NCI-H2196 treated with DMSO at 0.1 percent for 48 hours (cell line): ENCODE results near the gene KLK8.

Experiments used
- DNase-seq: peaks from one replicate; lab custom pipeline; 2025; ENCODE audit not compliant: unreplicated experiment; lab: John Stamatoyannopoulos, UW

Gene KLK8

GRCh38 chr19:50957587-50957986 is 43.8 kb downstream of the KLK8 start:
- no peak for DNase-seq

- no peak for DNase-seq
These were observed 48.5 kb downstream of the KLK8 start, which contains the start of gene KLK5 for GRCh38 chr19:50952910-50953309. KLK5 (minus strand) TSS chr19:50953038; CDS start chr19:50952657, 381 bp downstream.

GRCh38 chr19:50949861-50950260 is 51.5 kb downstream of the KLK8 start:
- no peak for DNase-seq

- no peak for DNase-seq
These were observed 54.3 kb downstream of the KLK8 start for GRCh38 chr19:50947123-50947522.
